Stimulated activated CD8-positive, alpha-beta memory T cell treated with anti-CD3 and anti-CD28 coated beads, Interleukin-7, amount 100 ng/mL, for 1 hour (primary cell): ENCODE data around the gene FAM184B.

ENCODE experiments used
- DNase-seq, 2 donors: peaks; one replicate each; pipeline ENCODE4 v3.0.0-alpha.2; 2020; ENCODE audit warnings: low read depth in 2 of 2

FAM184B gene

GRCh38 chr4:17773135-17773698 is 8.2 kb downstream of the FAM184B start:
- no peak for DNase-seq

- DNase-seq, result no peak
Measured at GRCh38 chr4:17771284-17771908, 10.0 kb downstream of the FAM184B start.

GRCh38 chr4:17770845-17771244 is 10.6 kb downstream of the FAM184B start:
- DNase-seq, result no peak

GRCh38 chr4:17769406-17770174 is 11.8 kb downstream of the FAM184B start:
- DNase-seq, result no peak

- DNase-seq, result no peak
Measured at GRCh38 chr4:17766826-17767458, 14.5 kb downstream of the FAM184B start.

- DNase-seq, result no peak
Measured at GRCh38 chr4:17765514-17766286, 15.7 kb downstream of the FAM184B start.

- no peak for DNase-seq
Measured at GRCh38 chr4:17763931-17764330, 17.5 kb downstream of the FAM184B start.

- no peak for DNase-seq
Measured at GRCh38 chr4:17763416-17763815, 18.0 kb downstream of the FAM184B start.

GRCh38 chr4:17762726-17763125 is 18.7 kb downstream of the FAM184B start:
- DNase-seq, result no peak

- DNase-seq, result no peak
Measured at GRCh38 chr4:17761062-17761461, 20.4 kb downstream of the FAM184B start.

GRCh38 chr4:17760626-17761025 is 20.8 kb downstream of the FAM184B start:
- DNase-seq, result no peak

- DNase-seq, result no peak
Measured at GRCh38 chr4:17758485-17758884, 22.9 kb downstream of the FAM184B start.

GRCh38 chr4:17757621-17758020 is 23.8 kb downstream of the FAM184B start:
- no peak for DNase-seq

GRCh38 chr4:17753646-17754045 is 27.8 kb downstream of the FAM184B start:
- DNase-seq, result no peak

- no peak for DNase-seq
Measured at GRCh38 chr4:17740702-17741101, 40.7 kb downstream of the FAM184B start.

- no peak for DNase-seq
Measured at GRCh38 chr4:17736484-17736883, 44.9 kb downstream of the FAM184B start.

GRCh38 chr4:17726911-17727310 is 54.5 kb downstream of the FAM184B start:
- DNase-seq, result no peak

GRCh38 chr4:17723648-17724047 is 57.8 kb downstream of the FAM184B start:
- DNase-seq, result no peak

GRCh38 chr4:17722356-17722700 is 59.1 kb downstream of the FAM184B start:
- DNase-seq, result no peak

GRCh38 chr4:17721496-17722355 is 59.7 kb downstream of the FAM184B start:
- DNase-seq, result no peak

- DNase-seq, result no peak
Measured at GRCh38 chr4:17719106-17719505, 62.3 kb downstream of the FAM184B start.
